Measurements from ENCODE around the gene ATXN1.
"Not testable (repeated sequence)": the region's sequence is repeated elsewhere in the genome, so short reads cannot be mapped to it uniquely, and the experiment has no call there.

The ATXN1 gene

GRCh38 chr6:16383607-16384206 lies 377.6 kb downstream of the ATXN1 start:
- in situ Hi-C loops (cut with MboI; ENCODE audit: low sequenced_read_pairs): no loop called here

GRCh38 chr6:16381968-16382367 lies 379.3 kb downstream of the ATXN1 start:
- in situ Hi-C loops (cut with MboI; ENCODE audit: low sequenced_read_pairs): not testable (repeated sequence)

- in situ Hi-C loops (cut with MboI; ENCODE audit: low sequenced_read_pairs): no loop called here
These were observed 380.9 kb downstream of the ATXN1 start for GRCh38 chr6:16380220-16380809.

- in situ Hi-C loops (cut with MboI; ENCODE audit: low sequenced_read_pairs): not testable (repeated sequence)
These were observed 382.9 kb downstream of the ATXN1 start for GRCh38 chr6:16378360-16378759.

- in situ Hi-C loops (cut with MboI; ENCODE audit: low sequenced_read_pairs): no loop called here
These were observed 383.8 kb downstream of the ATXN1 start for GRCh38 chr6:16377470-16377869.

GRCh38 chr6:16375843-16376242 lies 385.4 kb downstream of the ATXN1 start:
- in situ Hi-C loops (cut with MboI; ENCODE audit: low sequenced_read_pairs): no loop called here

GRCh38 chr6:16375206-16375605 lies 386.1 kb downstream of the ATXN1 start:
- in situ Hi-C loops (cut with MboI; ENCODE audit: low sequenced_read_pairs): no loop called here

- in situ Hi-C loops (cut with MboI; ENCODE audit: low sequenced_read_pairs): no loop called here
These were observed 386.6 kb downstream of the ATXN1 start for GRCh38 chr6:16374461-16375200.

- in situ Hi-C loops (cut with MboI; ENCODE audit: low sequenced_read_pairs): no loop called here
These were observed 387.2 kb downstream of the ATXN1 start for GRCh38 chr6:16374016-16374415.

GRCh38 chr6:16372029-16372776 lies 389.1 kb downstream of the ATXN1 start:
- in situ Hi-C loops (cut with MboI; ENCODE audit: low sequenced_read_pairs): no loop called here

- in situ Hi-C loops (cut with MboI; ENCODE audit: low sequenced_read_pairs): no loop called here
These were observed 389.9 kb downstream of the ATXN1 start for GRCh38 chr6:16371401-16371800.

- in situ Hi-C loops (cut with MboI; ENCODE audit: low sequenced_read_pairs): no loop called here
These were observed 390.3 kb downstream of the ATXN1 start for GRCh38 chr6:16370943-16371342.

GRCh38 chr6:16369989-16370388 lies 391.3 kb downstream of the ATXN1 start:
- in situ Hi-C loops (cut with MboI; ENCODE audit: low sequenced_read_pairs): no loop called here

GRCh38 chr6:16369140-16369745 lies 392.0 kb downstream of the ATXN1 start:
- in situ Hi-C loops (cut with MboI; ENCODE audit: low sequenced_read_pairs): no loop called here

GRCh38 chr6:16367571-16367970 lies 393.7 kb downstream of the ATXN1 start:
- in situ Hi-C loops (cut with MboI; ENCODE audit: low sequenced_read_pairs): no loop called here

- in situ Hi-C loops (cut with MboI; ENCODE audit: low sequenced_read_pairs): no loop called here
These were observed 397.5 kb downstream of the ATXN1 start for GRCh38 chr6:16363749-16364148.

- in situ Hi-C loops (cut with MboI; ENCODE audit: low sequenced_read_pairs): no loop called here
These were observed 398.3 kb downstream of the ATXN1 start for GRCh38 chr6:16362819-16363589.

GRCh38 chr6:16362296-16362695 lies 399.0 kb downstream of the ATXN1 start:
- in situ Hi-C loops (cut with MboI; ENCODE audit: low sequenced_read_pairs): no loop called here

- in situ Hi-C loops (cut with MboI; ENCODE audit: low sequenced_read_pairs): no loop called here
These were observed 399.4 kb downstream of the ATXN1 start for GRCh38 chr6:16361861-16362260.

GRCh38 chr6:16361121-16361520 lies 400.1 kb downstream of the ATXN1 start:
- in situ Hi-C loops (cut with MboI; ENCODE audit: low sequenced_read_pairs): no loop called here

All from HL-60/S4 treated with phorbol 12-myristate 13-acetate at 8.2 ng/mL for 4 days and 3 days (cell line).